Activated CD4-positive, CD25-positive, alpha-beta regulatory T cell treated with anti-CD3 and anti-CD28 coated beads, Interleukin-2, amount 50 U/mL, for 24 hours (primary cell): ENCODE data around the gene MIS18A.
"Not testable (repeated sequence)": the region's sequence is repeated elsewhere in the genome, so short reads cannot be mapped to it uniquely, and the experiment has no call there.

Experiments
- ATAC-seq, 2 donors: fragments of 150-1000 bp; cut with Tn5 transposase; one replicate each; pipeline ENCODE4 v1.10.0; 2021; ENCODE audit warnings: mild to moderate bottlenecking in 1 of 2, moderate library complexity in 1 of 2

The MIS18A gene

DNA sequence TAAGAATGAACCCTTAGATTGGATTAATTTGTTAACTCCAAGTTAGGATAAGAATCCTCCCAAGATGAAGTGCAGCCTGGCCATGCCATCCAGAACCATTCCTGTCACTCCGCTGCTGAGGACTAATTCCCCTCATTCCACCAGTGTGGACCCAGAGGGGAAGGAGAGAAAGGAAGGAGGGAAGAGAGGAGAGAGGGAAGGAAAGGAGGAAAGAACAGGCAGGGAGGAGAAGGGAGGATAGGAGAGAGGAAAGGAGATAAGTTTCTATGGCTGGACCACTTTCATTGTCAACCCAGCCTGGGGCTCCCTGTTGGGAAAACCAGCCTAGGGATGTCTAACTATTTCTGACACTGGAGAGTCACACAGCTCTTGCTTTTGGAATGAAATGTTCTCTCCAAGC lies 24.5 kb upstream of the MIS18A start:
- no peak for ATAC-seq

- no peak for ATAC-seq
These were observed 23.7 kb upstream of the MIS18A start for GRCh38 chr21:32302560-32302959.

- ATAC-seq = no peak
These were observed 22.7 kb upstream of the MIS18A start for GRCh38 chr21:32301596-32301995.

DNA sequence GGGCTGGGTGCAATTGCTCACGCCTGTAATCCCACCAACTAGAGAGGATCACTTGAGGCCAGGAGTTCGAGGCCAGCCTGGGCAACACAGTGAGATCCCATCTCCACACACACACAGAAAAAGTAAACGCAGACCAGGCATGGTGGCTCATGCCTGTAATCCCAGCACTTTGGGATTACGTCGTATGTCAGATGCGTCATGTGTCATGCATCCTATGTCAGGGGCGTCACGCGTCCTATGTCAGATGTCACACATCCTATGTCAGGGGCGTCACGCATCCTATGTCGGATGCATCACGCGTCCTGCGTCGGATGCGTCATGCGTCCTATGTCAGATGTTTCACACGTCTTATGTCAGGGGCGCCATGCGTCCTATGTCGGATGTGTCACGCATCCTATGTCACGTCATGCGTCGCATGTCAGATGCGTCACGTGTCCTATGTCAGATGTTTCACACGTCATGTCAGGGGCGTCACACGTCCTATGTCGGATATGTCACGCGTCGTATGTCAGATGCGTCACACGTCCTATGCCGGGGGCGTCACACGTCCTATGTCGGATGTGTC lies 21.4 kb upstream of the MIS18A start:
- no peak for ATAC-seq

DNA sequence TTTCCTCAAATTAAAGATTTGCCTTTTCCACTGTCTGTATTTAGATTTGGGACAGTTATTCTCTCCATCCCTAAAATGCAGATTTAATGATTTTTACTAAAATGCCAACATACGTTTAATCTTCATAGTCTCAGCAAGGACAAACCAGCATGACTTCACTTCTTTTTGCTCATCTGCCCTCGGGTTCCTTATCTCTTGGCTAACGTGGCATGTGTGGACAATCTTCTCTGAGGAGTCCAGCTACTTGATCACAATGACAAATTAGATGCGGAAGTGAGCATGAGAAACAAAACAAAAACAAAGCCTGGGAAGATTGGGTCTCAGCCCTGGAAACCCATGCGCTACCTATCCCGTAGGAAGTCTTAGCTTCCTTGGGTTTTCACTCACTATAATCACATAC lies 20.8 kb upstream of the MIS18A start:
- ATAC-seq = no peak

GRCh38 chr21:32298658-32299081 lies 19.8 kb upstream of the MIS18A start, which contains the start of gene MRAP:
TSS of gene MRAP (plus strand) at chr21:32298855. CDS start at chr21:32298972, 117 bp downstream.
- ATAC-seq = no peak

GRCh38 chr21:32298148-32298559 lies 19.3 kb upstream of the MIS18A start:
- no peak for ATAC-seq

GRCh38 chr21:32297449-32297848 lies 18.6 kb upstream of the MIS18A start:
- no peak for ATAC-seq

GRCh38 chr21:32285476-32285875 lies 6.6 kb upstream of the MIS18A start:
- ATAC-seq = no peak

GRCh38 chr21:32282992-32283391 lies 4.1 kb upstream of the MIS18A start:
- ATAC-seq = no peak

GRCh38 chr21:32281531-32281930 lies 2.7 kb upstream of the MIS18A start:
- no peak for ATAC-seq

- no peak for ATAC-seq
These were observed 480 bp upstream of the MIS18A start for GRCh38 chr21:32279377-32279680.

GRCh38 chr21:32278103-32278502 lies 746 bp downstream of the MIS18A start:
- no peak for ATAC-seq

GRCh38 chr21:32276671-32277070 lies 2.2 kb downstream of the MIS18A start:
- no peak for ATAC-seq

GRCh38 chr21:32270748-32271147 lies 8.1 kb downstream of the MIS18A start:
- ATAC-seq = no peak

GRCh38 chr21:32265321-32265720 lies 13.5 kb downstream of the MIS18A start:
- not testable (repeated sequence) for ATAC-seq

GRCh38 chr21:32261929-32262328 lies 16.9 kb downstream of the MIS18A start:
- ATAC-seq = no peak

DNA sequence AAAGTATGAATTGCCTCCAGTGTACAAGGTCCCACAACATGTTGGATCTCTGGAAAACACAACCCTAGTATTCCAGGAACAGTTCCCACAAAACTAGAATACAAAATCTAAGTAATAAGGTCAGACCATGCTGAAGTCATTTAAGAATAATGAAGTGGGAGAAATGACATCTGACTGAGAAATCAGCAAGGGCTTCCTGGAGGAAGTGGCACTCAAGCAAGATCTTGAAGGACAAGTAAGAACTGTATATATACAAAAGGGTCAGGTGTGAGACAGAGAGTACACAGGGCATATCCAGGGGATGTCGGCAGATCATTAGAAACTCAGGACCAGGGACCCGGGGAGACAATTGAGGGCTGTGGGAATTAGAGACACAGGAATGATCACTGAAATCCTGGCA lies 18.7 kb downstream of the MIS18A start:
- ATAC-seq = no peak

GRCh38 chr21:32258786-32259048 lies 20.1 kb downstream of the MIS18A start:
- not testable (repeated sequence) for ATAC-seq

DNA sequence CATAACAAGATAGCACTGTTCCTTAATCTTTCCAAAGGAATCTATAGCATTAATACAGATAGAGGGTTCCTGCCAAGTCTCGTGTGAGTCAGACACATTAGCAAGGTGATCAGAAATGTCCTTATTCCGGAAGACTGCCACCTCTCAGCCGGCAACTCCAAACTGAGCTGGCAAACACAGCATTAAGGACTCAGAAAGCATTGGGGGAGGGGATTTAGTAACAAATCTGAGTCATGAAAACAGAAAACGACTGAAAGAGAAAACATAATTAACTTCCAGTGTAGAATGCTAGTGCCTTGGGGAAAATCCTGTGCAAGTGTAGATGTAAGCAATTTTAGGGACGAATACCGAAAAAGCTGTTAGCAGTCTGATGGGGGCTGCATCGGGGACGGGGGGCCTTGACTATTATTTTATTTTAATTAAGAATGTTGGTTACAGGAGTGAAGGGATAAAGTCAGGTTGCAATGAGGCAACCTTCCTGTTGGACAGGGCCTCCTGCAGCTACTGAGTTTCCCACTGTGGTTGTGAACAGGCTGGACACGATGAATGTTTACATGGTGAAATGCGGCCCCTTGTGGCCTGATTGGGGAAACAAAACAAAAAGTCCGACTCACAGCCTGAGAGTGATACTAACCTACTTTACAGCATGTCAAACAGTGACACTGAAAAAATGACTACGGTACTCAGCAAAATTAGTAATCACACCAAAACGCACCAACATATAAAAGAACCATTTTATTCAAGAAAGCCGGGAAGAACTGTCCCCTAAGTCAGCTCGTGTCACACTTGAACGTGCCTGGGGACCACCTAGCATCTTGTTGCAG lies 20.7 kb downstream of the MIS18A start:
- ATAC-seq = peak; percentile 35 to 45

- ATAC-seq = no peak
These were observed 21.8 kb downstream of the MIS18A start for GRCh38 chr21:32256873-32257620.

DNA sequence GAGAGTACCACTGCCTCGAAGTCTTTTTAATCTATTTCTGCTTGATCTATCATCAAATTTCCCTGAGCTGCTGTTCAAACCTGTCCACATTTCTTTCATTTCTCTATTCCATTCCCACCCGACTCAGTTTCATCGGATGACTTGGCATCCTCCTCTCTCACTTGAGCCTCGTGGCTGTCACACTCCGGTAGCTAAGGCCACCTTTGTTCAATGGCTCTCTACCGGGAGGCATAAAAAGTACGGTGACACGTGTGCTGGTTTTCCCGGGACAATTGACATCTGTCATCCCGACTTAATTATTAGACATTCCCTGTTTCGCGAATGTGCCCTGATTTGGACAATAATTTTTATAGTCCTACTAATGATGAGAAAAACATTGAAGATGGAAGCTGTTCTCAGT lies 22.6 kb downstream of the MIS18A start:
- no peak for ATAC-seq

GRCh38 chr21:32253215-32253641 lies 25.6 kb downstream of the MIS18A start:
- no peak for ATAC-seq

DNA sequence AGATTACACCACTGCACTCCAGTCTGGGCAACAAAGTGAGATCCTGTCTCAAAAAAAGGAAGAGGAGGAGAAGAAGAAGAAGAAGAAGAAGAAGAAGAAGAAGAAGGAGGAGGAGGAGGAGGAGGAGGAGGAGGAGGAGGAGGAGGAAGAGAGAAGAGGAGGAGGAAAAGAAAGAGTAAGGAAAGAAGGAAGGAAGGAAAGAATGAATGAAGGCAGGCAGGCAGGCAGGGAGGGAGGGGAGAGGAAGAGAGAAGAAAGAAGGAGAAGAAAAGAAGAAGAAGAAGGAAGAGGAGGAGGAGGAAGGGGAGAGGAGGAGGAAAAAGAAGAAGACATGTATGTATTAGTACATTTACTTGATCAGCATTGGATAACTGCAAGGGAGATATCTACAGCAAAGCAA lies 26.7 kb downstream of the MIS18A start:
- ATAC-seq = no peak
